Inflammatory macrophage (primary cell): Measurements from ENCODE around the gene WASHC4.
"Not testable (repeated sequence)": the region's sequence is repeated elsewhere in the genome, so short reads cannot be mapped to it uniquely, and the experiment has no call there.

Source experiments
- DNase-seq, 2 donors: peaks; one replicate each; pipeline ENCODE4 v3.0.0-alpha.2; 2020 to 2022

WASHC4 gene

GRCh38 chr12:105092336-105092735 lies 15.2 kb upstream of the WASHC4 start:
- DNase-seq, result no peak

GRCh38 chr12:105095338-105095737 lies 12.2 kb upstream of the WASHC4 start:
- DNase-seq, result not testable (repeated sequence)

- DNase-seq, result peak; percentile 33 to 62
Measured at GRCh38 chr12:105099356-105099755, 8.2 kb upstream of the WASHC4 start.

DNA sequence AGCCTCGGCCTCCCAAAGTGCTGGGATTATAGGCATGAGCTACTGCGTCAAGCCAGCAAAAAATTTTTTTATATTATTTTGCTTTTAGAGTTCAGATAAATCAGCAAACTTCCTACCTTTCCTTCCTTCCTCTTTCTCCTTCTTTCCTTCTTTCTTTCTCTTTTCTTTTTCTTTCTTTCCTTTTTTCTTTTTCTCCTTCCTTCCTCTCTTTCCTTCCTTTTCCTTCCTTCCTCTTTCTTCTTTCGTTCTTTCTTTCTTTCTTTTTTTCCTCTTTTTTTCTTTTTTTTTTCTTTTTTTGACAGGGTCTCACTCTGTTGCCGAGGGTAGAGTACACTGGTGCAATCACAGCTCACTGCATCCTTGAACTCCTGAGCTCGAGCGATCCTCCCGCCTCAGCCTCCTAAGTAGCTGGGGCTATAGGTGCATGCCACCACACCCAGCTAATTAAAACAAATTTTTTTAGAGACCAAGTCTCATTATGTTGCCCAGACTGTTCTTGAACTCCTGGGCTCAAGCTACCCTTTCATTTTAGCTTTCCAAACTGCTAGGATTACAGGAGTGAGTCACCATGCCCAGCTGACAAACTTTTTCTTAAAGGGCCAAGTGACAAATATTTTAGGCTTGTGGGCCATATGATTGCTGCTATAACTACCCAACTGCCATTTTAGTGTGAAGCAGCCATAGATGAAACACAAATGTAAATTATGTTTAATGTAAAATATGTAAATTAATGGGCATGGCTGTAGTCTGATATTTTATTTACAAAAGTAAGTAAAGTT lies 7.1 kb upstream of the WASHC4 start:
- DNase-seq, result peak; percentile 16 to 23

- no peak for DNase-seq
Measured at GRCh38 chr12:105100998-105101397, 6.5 kb upstream of the WASHC4 start.

- no peak for DNase-seq
Measured at GRCh38 chr12:105102673-105103072, 4.9 kb upstream of the WASHC4 start.

DNA sequence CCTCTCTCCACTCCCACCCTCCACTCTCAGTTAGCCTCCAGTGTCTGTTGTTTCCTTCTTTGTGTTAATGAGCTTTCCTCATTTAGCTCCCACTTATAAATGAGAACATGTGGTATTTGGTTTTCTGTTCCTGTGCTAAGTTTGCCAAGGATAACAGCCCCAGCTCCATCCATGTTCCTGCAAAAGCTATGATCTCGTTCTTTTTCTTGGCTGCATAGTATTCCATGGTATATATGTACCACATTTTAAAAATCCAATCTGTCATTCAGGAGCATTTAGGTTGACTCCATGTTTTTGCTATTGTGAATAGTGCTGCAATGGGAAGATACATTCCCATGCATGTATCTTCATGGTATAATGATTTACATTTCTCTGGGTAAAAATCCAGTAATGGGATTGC lies 2.8 kb upstream of the WASHC4 start:
- DNase-seq, result no peak

GRCh38 chr12:105106621-105107020 lies 910 bp upstream of the WASHC4 start:
- DNase-seq, result no peak

DNA sequence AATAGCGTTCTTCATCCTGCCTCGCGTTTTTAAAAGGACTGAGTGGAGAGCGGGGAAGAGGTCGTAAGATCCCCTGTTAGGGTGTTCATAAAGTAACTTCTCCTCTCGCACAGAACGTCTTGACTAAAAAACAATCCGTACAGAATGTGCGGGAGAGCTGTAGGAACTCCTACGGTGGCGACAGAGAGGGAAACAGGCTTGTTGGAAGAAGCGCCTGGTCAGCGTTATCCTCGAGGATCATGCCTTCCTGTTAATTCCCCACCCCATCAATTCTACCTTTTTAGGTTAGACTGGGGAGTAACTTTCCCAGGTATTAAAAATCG lies 399 bp upstream of the WASHC4 start:
- peak in 1 of 2 donors; percentile 71 for DNase-seq

DNA sequence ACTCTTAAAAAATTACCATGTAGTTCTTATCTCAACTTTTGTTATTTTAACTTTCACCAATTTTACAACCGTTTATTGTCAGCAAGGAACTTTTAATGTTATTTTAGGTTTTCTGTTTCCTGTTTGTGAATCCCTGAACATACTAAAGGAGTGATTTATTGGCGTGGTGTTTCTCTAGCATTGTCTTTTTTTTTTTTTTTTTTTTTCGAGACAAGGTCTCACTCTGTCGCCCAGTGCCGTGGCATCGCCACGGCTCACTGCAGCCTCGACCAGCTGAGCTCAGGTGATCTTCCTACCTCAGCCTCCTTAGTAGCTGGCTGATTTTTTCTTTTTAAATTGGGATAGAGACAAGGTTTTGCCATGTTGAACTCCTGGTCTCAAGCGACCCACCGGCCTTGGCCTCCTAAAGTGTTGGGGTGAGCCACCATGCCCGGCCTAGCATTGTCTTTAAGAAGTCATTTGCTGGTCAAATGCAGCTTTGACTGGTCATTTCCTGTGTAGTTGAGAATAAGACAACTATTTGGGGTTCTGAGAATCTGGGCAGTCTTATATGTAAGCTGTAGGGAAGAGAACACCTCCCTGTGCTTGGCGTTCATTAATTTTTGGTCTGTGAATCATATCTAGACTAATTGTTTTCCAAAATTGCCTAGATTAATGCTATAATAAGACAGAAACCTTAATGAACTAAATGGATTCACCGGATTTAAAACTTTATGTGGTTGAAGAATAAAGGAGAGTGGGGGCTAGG lies 2.1 kb downstream of the WASHC4 start:
- DNase-seq, result peak; percentile 17 to 27

- DNase-seq, result no peak
Measured at GRCh38 chr12:105110851-105111250, 3.3 kb downstream of the WASHC4 start.

GRCh38 chr12:105113094-105113493 lies 5.6 kb downstream of the WASHC4 start:
- DNase-seq, result no peak

- no peak for DNase-seq
Measured at GRCh38 chr12:105116969-105117368, 9.4 kb downstream of the WASHC4 start.

DNA sequence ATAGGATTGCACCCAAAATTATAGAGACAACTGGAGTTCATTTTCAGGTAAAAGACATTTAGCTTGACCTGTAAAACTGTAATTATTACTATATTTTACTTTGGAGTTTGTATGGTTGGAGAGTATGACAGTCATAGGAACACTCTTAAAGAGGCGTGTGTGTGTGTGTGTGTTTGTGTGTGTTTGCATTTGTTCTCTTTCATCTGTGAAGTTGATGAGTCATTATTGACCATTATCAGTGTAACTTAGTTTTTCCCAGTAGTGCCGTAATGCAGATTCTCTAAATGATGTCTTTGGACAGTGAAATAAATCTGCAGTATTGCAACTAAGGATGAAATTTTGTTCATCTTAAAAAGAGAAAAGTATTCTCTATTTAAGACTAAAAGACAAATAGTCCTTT lies 13.0 kb downstream of the WASHC4 start:
- DNase-seq, result no peak

DNA sequence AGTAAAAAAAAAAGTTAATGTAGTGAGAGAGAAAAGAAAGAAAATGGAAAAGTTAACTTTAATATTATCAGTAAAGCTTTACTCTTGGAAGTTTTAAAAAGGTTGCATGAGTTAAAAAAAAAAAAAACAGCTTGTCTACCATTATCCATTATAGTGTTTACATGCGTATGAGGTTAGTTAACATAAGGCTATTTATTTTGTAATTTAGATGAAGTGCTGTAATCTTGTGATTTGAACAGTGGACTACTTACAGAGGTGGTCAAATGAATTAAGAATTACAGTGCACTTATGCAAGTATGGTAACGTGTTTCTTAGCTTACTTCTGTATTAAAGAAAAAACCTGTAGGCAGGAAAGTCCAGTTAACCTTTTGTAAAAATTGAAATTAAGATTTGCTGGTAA lies 30.7 kb downstream of the WASHC4 start:
- DNase-seq, result no peak

GRCh38 chr12:105141320-105141922 lies 33.9 kb downstream of the WASHC4 start:
- no peak for DNase-seq

DNA sequence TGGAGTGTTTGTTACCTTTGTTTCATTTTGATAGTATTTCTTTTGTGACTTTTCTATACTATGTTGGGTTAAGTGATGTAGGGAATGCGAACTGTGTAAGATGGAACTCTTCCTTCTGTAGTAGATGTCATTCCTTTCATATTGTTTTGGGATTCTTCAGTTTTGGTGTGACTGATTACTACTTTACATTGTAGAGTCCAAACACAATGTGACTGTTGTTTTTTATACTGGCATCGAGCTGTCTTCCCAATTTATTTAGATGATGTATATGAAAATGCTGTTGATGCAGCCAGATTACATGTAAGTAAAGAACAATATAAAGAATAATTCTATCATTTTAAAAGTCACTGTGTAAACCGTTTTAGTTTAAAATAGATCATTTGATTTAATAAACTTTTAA lies 34.7 kb downstream of the WASHC4 start:
- no peak for DNase-seq

GRCh38 chr12:105156260-105156659 lies 48.7 kb downstream of the WASHC4 start:
- DNase-seq, result no peak

DNA sequence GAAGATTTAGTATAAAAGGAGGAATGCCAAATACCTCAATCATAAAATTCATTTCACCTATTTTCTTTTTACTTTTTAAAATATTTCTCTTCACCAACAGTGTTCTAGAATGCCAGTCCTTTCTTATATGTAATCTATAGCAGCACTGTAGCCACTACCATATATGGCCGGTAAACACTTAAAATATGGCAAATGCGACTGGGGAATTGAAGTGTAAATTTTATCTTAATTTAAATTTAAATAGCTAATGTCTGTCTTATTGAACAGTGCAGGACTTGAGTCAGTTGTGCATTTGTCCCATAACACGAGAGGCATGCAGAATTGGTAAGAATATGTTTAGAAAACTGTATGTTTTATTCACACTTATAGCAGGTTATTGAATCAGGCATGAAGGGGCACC lies 50.1 kb downstream of the WASHC4 start:
- DNase-seq, result no peak

- no peak for DNase-seq
Measured at GRCh38 chr12:105158876-105159275, 51.3 kb downstream of the WASHC4 start.

- no peak for DNase-seq
Measured at GRCh38 chr12:105162174-105162573, 54.6 kb downstream of the WASHC4 start.

DNA sequence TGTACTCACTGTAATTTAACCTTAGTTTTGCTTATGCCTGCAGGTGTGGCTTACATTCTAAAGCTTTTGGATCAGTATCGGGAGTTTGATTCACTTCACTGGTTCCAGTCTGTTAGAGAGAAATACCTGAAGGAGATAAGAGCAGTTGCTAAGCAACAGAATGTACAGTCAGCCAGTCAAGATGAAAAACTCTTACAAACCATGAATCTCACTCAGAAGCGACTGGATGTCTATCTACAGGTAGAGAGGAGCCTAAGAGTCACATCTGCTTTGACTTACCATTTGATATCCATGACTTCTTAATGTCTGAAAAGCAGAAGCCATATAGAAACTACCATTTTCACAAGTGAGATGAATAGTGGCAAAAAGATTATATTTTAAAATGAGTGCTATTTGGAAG lies 56.5 kb downstream of the WASHC4 start:
- DNase-seq, result no peak

DNA sequence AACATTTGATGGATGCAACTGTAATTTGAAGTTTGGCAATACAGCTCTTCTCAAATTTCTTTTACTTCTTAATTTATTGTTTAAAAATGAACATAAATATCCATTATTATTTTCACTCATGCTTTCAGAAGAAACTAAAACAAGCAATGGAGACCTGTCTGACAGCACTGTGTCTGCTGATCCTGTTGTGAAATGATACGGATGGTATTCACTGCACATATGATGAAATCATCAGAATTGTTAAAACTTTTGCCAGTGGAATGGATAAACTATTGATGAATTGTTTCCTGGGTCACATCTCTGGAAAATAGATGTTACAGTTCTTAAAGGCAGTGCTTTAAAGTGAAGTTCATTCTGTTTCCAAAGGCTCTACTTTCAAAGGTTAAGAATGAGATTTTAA lies 59.2 kb downstream of the WASHC4 start:
- no peak for DNase-seq

DNA sequence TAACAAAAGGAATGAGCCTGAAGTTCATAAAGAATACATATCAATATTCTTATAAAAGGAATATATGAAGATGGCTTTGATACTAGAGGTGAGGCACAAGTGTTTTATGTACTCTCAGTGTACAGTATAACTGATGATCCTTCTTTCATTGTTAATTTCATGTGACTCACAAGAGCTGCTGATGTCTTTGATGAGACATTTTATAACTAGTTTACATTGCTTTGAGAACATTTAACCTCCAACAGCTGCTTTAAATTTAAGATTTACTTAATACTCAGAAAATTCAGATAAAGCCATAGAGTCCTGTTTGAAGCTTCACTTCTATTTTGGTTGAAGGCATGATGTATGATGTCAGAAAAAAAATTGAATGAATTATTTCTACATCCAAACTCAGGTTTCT lies 59.8 kb downstream of the WASHC4 start:
- DNase-seq, result no peak
